K562 (cell line): ENCODE results near the gene IMPDH2. TPM values are rescaled to one million over a fixed set of nuclear protein-coding genes. Genes with fewer than 3 reads are reported as not detected.
A peak's percentile ranks its signal among the peaks of the same experiment; 100 is the strongest.

ENCODE experiments used
- BCOR ChIP-seq: fragments of 450-650 bp; IDR thresholded peaks from 2 replicates; pipeline ENCODE4 v1.6.1; 2016
- CTCF ChIP-seq, 3 experiments: IDR thresholded peaks in 2 of 3; conservative IDR thresholded peaks in 1 of 3; 2 replicates each; pipeline ENCODE4 v1.5.1; 2011 to 2012; ENCODE audit warnings: low read length in 3 of 3, mild to moderate bottlenecking in 3 of 3, control low read depth in 2 of 3, improper control_type of control experiment in 1 of 3, inconsistent platforms in 1 of 3, low read depth in 1 of 3, mixed read lengths in 1 of 3, moderate library complexity in 1 of 3; ENCODE audit not compliant: insufficient read depth in 2 of 3
- FOXK1 ChIP-seq: sonication (generic); formaldehyde crosslinking; IDR thresholded peaks from 2 replicates; pipeline ENCODE4 v1.8.0; 2022; ENCODE audit warnings: missing genetic modification reagents, mild to moderate bottlenecking, borderline replicate concordance
- GTF3C2 ChIP-seq: IDR thresholded peaks from 3 replicates; pipeline ENCODE4 v1.6.1; 2011; ENCODE audit warnings: borderline replicate concordance, mild to moderate bottlenecking, moderate library complexity; ENCODE audit not compliant: insufficient read length; ENCODE audit errors: extremely low read depth
- IFI16 ChIP-seq: fragments of 250-450 bp; sonication (Bioruptor Pico); IDR thresholded peaks from 2 replicates; pipeline ENCODE4 v2.1.2; 2022; ENCODE audit warnings: mild to moderate bottlenecking, inconsistent platforms
- MBD1 ChIP-seq: fragments of 250-450 bp; sonication (Bioruptor Pico); IDR thresholded peaks from 2 replicates; pipeline ENCODE4 v1.8.0; 2022; ENCODE audit warnings: inconsistent platforms
- NCOA1 ChIP-seq: fragments of 450-650 bp; IDR thresholded peaks from 2 replicates; pipeline ENCODE4 v1.6.1; 2016; ENCODE audit warnings: low read depth
- PHB ChIP-seq: fragments of 250-450 bp; sonication (Bioruptor Pico); IDR thresholded peaks from 2 replicates; pipeline ENCODE4 v1.5.0; 2021
- SRF ChIP-seq, 2 experiments: fragments of 250-450, 450-650 bp in 1 of 2; sonication (Bioruptor Pico) in 1 of 2; sonication (generic) in 1 of 2; formaldehyde crosslinking; IDR thresholded peaks; 2 replicates each; pipeline versions ENCODE4 v1.5.0 to v1.5.1; 2020 to 2022; ENCODE audit warnings: mild to moderate bottlenecking in 1 of 2, missing genetic modification reagents in 1 of 2
- STAT6 ChIP-seq: sonication (generic); formaldehyde crosslinking; IDR thresholded peaks from 2 replicates; pipeline ENCODE4 v1.8.1; 2023; ENCODE audit warnings: mild to moderate bottlenecking, missing genetic modification reagents
- TCF15 ChIP-seq: fragments of 250-450 bp; sonication (Bioruptor Pico); IDR thresholded peaks from 2 replicates; pipeline ENCODE4 v1.8.0; 2022; ENCODE audit warnings: moderate library complexity, mild to moderate bottlenecking, inconsistent platforms
- USF1 ChIP-seq: sonication (generic); formaldehyde crosslinking; IDR thresholded peaks from 2 replicates; pipeline ENCODE4 v1.9.0; 2022; ENCODE audit warnings: mild to moderate bottlenecking, missing genetic modification reagents
- ZBTB9 ChIP-seq: fragments of 450-650 bp; formaldehyde crosslinking; IDR thresholded peaks from 2 replicates; pipeline ENCODE4 v1.4.0; 2020; ENCODE audit warnings: mild to moderate bottlenecking, moderate library complexity
- polyA plus RNA-seq, 8 experiments: library from polyadenylated mRNA; depleted of rRNA in 4 of 8; stranded (reverse) in 5 of 8; unstranded in 3 of 8; fragments of >200 nt; fragmentation: Nextera tagmentation in 2 of 8; fragmentation: Illumina TruSeq in 1 of 8; extraction: Ambion mirVana in 2 of 8; extraction: Trizol in 1 of 8; gene quantifications; 2 replicates each; pipeline versions ENCODE4 v1.2.1 to v1.2.3, GENCODE V29; 2011 to 2014; ENCODE audit warnings: inconsistent platforms in 1 of 8, missing spikeins in 1 of 8
- total RNA-seq, 7 experiments: library from RNA; depleted of rRNA in 6 of 7; stranded (reverse); fragments of >200 nt in 6 of 7; fragmentation: Illumina TruSeq in 2 of 7; extraction: Trizol in 2 of 7; gene quantifications; 2 replicates each; pipeline versions ENCODE4 v1.2.1 to v1.2.3, GENCODE V29; 2011 to 2021; ENCODE audit warnings: low replicate concordance in 1 of 7

The IMPDH2 gene
- total and polyA plus RNA-seq, 9 of the 15 experiments (the other 6 are each of a cell fraction or from before 2014, with no cell fraction given): 318 to 507 (median 366) TPM

GRCh38 chr3:49021213-49021812 is 7.9 kb downstream of the IMPDH2 start (continued):
- TF ChIP-seq IFI16 (CRISPR knock-in tag) (no peak), NCOA1 (no peak), FOXK1 (CRISPR knock-in tag) (0 out of 2 replicates have a peak, but pooled peaks have one; percentile 50), TCF15 (no peak), CTCF (IDR thresholded peaks at IDR 0.05 in 2 of 3, conservative IDR thresholded peaks at IDR 0.05 in 1 of 3; ENCODE audit: insufficient read depth in 2 of 3, low read depth in 1 of 3, low read length in 3 of 3) (no peak), SRF (CRISPR knock-in tag; IDR thresholded peaks at IDR 0.05) (no peak), USF1 (CRISPR knock-in tag) (no peak; the same call in 1 of the 2 replicates), PHB (no peak), ZBTB9 (CRISPR knock-in tag) (no peak), GTF3C2 (no peak), MBD1 (CRISPR knock-in tag) (no peak), BCOR (peak; percentile 41; the same call in 1 of the 2 replicates), STAT6 (CRISPR knock-in tag) (no peak)
